MCF 10A (cell line): ENCODE measurements around the gene ZBTB2. TPM values are rescaled to one million over a fixed set of nuclear protein-coding genes. Genes with fewer than 3 reads are reported as not detected.

Experiments
- BruUV-seq: library from RNA; stranded (reverse); fragments of 400-500 nt; replicated peaks from 2 replicates; lab custom pipeline; 2021; lab: Mats Ljungman, UMichigan
- CTCF ChIA-PET: fragments of 300-600 bp; sonication (Branson Sonifier 250); formaldehyde crosslinking; extraction: SDS; loops from one replicate; lab custom pipeline; 2021; ENCODE audit warnings: antibody characterized with exemption, inconsistent platforms; lab: Yijun Ruan, JAX
- POLR2A ChIA-PET: fragments of 300-600, 350-650 bp; sonication (Branson Sonifier 250); formaldehyde crosslinking; extraction: SDS; loops from one replicate; lab custom pipeline; 2020; ENCODE audit warnings: antibody characterized with exemption, inconsistent platforms; lab: Yijun Ruan, JAX
- DNase-seq: peaks from one replicate; pipeline ENCODE4 v3.0.0-alpha.2; 2018; ENCODE audit not compliant: unreplicated experiment
- H3K27ac Mint-ChIP-seq: one replicate; pipeline ENCODE4 v1.8.0; 2022; ENCODE audit warnings: mild to moderate bottlenecking, low read depth, mixed read lengths; ENCODE audit not compliant: unreplicated experiment
- H3K27me3 Mint-ChIP-seq: one replicate; pipeline ENCODE4 v1.8.0; 2022; ENCODE audit warnings: mixed read lengths; ENCODE audit not compliant: insufficient read depth, unreplicated experiment
- H3K36me3 Mint-ChIP-seq: one replicate; pipeline ENCODE4 v1.8.0; 2022; ENCODE audit warnings: mild to moderate bottlenecking, moderate library complexity, mixed read lengths; ENCODE audit not compliant: insufficient read depth, unreplicated experiment
- H3K4me1 Mint-ChIP-seq: one replicate; pipeline ENCODE4 v1.8.0; 2022; ENCODE audit warnings: mixed read lengths; ENCODE audit not compliant: insufficient read depth, unreplicated experiment
- H3K4me3 Mint-ChIP-seq: one replicate; pipeline ENCODE4 v1.8.0; 2022; ENCODE audit warnings: mild to moderate bottlenecking, moderate library complexity, mixed read lengths; ENCODE audit not compliant: unreplicated experiment
- H3K9me3 Mint-ChIP-seq: one replicate; pipeline ENCODE4 v1.8.0; 2022; ENCODE audit warnings: mixed read lengths; ENCODE audit not compliant: unreplicated experiment
- intact Hi-C: fragments of 100-400 bp; cut with micrococcal nuclease; formaldehyde crosslinking; loops from 2 replicates; pipeline ENCODE4 v1.14.1; 2022
- total RNA-seq: library from RNA; stranded (reverse); gene quantifications from 2 replicates; pipeline ENCODE4 v1.2.3, GENCODE V29; 2022
- TF ChIP-seq, protein P1 (sequence below): fragments of 200-600 bp; IDR thresholded peaks from one replicate; pipeline ENCODE4 v1.8.0; 2022; ENCODE audit warnings: antibody characterized with exemption, mild to moderate bottlenecking; ENCODE audit not compliant: unreplicated experiment

ZBTB2 gene
- total RNA-seq, 1 experiment from 2014 or later, result 15.6 TPM

DNA sequence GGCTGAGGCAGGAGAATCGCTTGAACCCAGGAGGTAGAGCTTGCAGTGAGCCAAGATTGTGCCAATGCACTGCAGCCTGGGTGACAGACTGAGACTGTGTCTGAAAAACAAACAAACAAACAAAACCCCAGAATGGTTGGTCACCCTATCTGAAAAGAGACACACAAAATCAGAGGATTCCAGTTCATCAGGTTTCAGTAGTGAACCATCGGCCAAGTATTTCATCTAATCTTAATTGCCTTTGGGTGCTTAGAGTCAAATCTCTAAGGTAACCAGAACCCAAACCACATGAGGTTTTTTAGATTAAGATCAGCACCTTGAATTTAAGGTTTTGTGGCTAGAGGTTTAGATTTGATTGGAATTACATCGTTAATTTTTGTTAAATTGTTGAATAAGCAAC lies 8.3 kb upstream of the ZBTB2 start:
- ChIA-PET CTCF (interaction anchor here (0.6 kb wide), 1 partner anchor 251 kb away, joined by 5 read pairs; no protein-coding TSS in a partner anchor), POLR2A (interaction anchor here (1.5 to 3.1 kb wide), 2 partner anchors 10 to 14 kb away, joined by 4 to 16 read pairs; no protein-coding TSS in a partner anchor)
- Mint-ChIP-seq H3K4me1 (peaks cover 16% of the 10 kb centered on the region), H3K36me3 (peaks cover 46% of the 10 kb centered on the region), H3K27me3 (no peaks in the 10 kb centered on the region), H3K4me3 (no peak overlapping the region), H3K9me3 (no peaks in the 10 kb centered on the region), H3K27ac (no peak overlapping the region)
- intact Hi-C loops, result no loop called here
- no TSS peak for BruUV-seq
- TF ChIP-seq, protein P1, sequence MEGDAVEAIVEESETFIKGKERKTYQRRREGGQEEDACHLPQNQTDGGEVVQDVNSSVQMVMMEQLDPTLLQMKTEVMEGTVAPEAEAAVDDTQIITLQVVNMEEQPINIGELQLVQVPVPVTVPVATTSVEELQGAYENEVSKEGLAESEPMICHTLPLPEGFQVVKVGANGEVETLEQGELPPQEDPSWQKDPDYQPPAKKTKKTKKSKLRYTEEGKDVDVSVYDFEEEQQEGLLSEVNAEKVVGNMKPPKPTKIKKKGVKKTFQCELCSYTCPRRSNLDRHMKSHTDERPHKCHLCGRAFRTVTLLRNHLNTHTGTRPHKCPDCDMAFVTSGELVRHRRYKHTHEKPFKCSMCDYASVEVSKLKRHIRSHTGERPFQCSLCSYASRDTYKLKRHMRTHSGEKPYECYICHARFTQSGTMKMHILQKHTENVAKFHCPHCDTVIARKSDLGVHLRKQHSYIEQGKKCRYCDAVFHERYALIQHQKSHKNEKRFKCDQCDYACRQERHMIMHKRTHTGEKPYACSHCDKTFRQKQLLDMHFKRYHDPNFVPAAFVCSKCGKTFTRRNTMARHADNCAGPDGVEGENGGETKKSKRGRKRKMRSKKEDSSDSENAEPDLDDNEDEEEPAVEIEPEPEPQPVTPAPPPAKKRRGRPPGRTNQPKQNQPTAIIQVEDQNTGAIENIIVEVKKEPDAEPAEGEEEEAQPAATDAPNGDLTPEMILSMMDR, result no peak
- no peak for DNase-seq

- intact Hi-C loops, result no loop called here
- H3K27ac Mint-ChIP-seq, result peak overlapping the region; percentile 55
- peak overlapping the region; percentile 88 for H3K4me3 Mint-ChIP-seq
- peaks cover 16% of the 10 kb centered on the region for H3K36me3 Mint-ChIP-seq
- H3K4me1 Mint-ChIP-seq, result peaks cover 31% of the 10 kb centered on the region
- no peaks in the 10 kb centered on the region for H3K9me3 Mint-ChIP-seq
- TF ChIP-seq, protein P1, result no peak
- DNase-seq, result no peak
- BruUV-seq, result no TSS peak
- ChIA-PET POLR2A (interaction anchor here (0.7 to 2.0 kb wide), 8 partner anchors 10 to 1641 kb away, joined by 3 to 10 read pairs (median 4); partner anchors contain the start of gene RMND1), CTCF (interaction anchor here (0.7 to 5.3 kb wide), 3 partner anchors 13 to 58 kb away, joined by 4 to 40 read pairs (median 5); no protein-coding TSS in a partner anchor)
- H3K27me3 Mint-ChIP-seq, result no peaks in the 10 kb centered on the region
Observed at GRCh38 chr6:151393410-151393809, 2.1 kb upstream of the ZBTB2 start.

DNA sequence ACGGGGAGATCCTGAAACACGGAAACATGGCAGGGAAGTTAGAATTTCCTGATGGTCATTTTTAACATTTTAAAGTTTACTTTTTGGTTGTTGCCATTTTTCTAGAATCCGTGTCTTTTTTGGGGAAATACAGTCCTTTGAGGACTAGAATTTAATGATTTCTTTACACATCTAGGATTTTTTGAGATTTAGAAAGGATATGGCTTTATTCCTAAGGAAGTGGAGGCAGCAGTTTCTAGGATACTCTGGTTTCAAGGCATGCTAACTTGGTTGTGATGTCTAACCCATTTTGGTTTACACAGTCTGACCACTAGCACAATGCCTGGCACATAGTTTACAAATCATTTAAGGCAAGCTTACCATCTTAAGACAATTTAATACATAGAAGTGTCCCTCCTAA lies 1.1 kb upstream of the ZBTB2 start:
- POLR2A ChIA-PET, result interaction anchor here (0.9 to 2.0 kb wide), 6 partner anchors 11 to 59 kb away, joined by 3 to 10 read pairs (median 6); partner anchors contain the start of gene RMND1
- no peak for DNase-seq

GRCh38 chr6:151390851-151391470 lies 398 bp downstream of the ZBTB2 start:
- POLR2A ChIA-PET, result interaction anchor here (0.6 to 4.0 kb wide), 19 partner anchors 9 to 1673 kb away, joined by 3 to 70 read pairs (median 3); partner anchors contain the start of genes LATS1, MTHFD1L and RMND1
- DNase-seq, result peak; percentile 63
- TF ChIP-seq, protein P1, result no peak
- H3K27me3 Mint-ChIP-seq, result no peaks in the 10 kb centered on the region
- intact Hi-C loops, result loop anchor here (2.0 kb wide), 1 partner anchor 62 kb away; the partner anchor contains the start of gene RMND1
- no peak overlapping the region for H3K27ac Mint-ChIP-seq
- no peaks in the 10 kb centered on the region for H3K9me3 Mint-ChIP-seq
- H3K36me3 Mint-ChIP-seq, result peaks cover 16% of the 10 kb centered on the region
- BruUV-seq, result no TSS peak
- H3K4me3 Mint-ChIP-seq, result peak overlapping the region; percentile 88
- H3K4me1 Mint-ChIP-seq, result peaks cover 26% of the 10 kb centered on the region
- CTCF ChIA-PET, result interaction anchor here (0.7 kb wide), 1 partner anchor 499 kb away, joined by 4 read pairs; no protein-coding TSS in a partner anchor

More for the DNA sequence above, 1.1 kb upstream of the ZBTB2 start:
- H3K36me3 Mint-ChIP-seq, result peaks cover 11% of the 10 kb centered on the region
- no peaks in the 10 kb centered on the region for H3K9me3 Mint-ChIP-seq
- H3K27ac Mint-ChIP-seq, result peak overlapping the region; percentile 55
- peak overlapping the region; percentile 88 for H3K4me3 Mint-ChIP-seq
- TSS peak; percentile 45 for BruUV-seq
- intact Hi-C loops, result no loop called here
- H3K27me3 Mint-ChIP-seq, result no peaks in the 10 kb centered on the region
- TF ChIP-seq, protein P1, result no peak
- CTCF ChIA-PET, result interaction anchor here (1.5 kb wide), 1 partner anchor 53 kb away, joined by 5 read pairs; no protein-coding TSS in a partner anchor
- peaks cover 30% of the 10 kb centered on the region for H3K4me1 Mint-ChIP-seq
